Lower lobe of right lung (tissue), 2 donors: ENCODE results near the gene PRIMPOL. TPM values are rescaled to one million over a fixed set of nuclear protein-coding genes. Genes with fewer than 3 reads are reported as not detected.

ENCODE experiments used
- ATAC-seq, 2 donors: fragments of 200-7000 bp; cut with Tn5 transposase; one replicate each; pipeline ENCODE4 v1.9.1; 2020 to 2022; ENCODE audit warnings: mild to moderate bottlenecking in 2 of 2, moderate library complexity in 2 of 2
- DNase-seq: peaks from one replicate; pipeline ENCODE4 v3.0.0-alpha.2; 2020
- H3K27ac ChIP-seq: fragments of 200-600 bp; one replicate; pipeline ENCODE4 v1.8.0; 2022
- H3K27me3 ChIP-seq: fragments of 200-600 bp; one replicate; pipeline ENCODE4 v1.8.0; 2022; ENCODE audit warnings: low read depth
- H3K36me3 ChIP-seq: fragments of 200-600 bp; one replicate; pipeline ENCODE4 v1.8.0; 2022; ENCODE audit warnings: mild to moderate bottlenecking
- H3K4me1 ChIP-seq: fragments of 200-600 bp; one replicate; pipeline ENCODE4 v1.8.0; 2022
- H3K4me3 ChIP-seq: fragments of 200-600 bp; one replicate; pipeline ENCODE4 v1.8.0; 2022; ENCODE audit warnings: mild to moderate bottlenecking
- H3K9me3 ChIP-seq: fragments of 200-600 bp; one replicate; pipeline ENCODE4 v1.8.0; 2022
- CTCF ChIP-seq: fragments of 200-600 bp; IDR thresholded peaks from one replicate; pipeline ENCODE4 v1.8.0; 2022; ENCODE audit warnings: antibody characterized with exemption, mild to moderate bottlenecking
- intact Hi-C: fragments of 100-400 bp; cut with DNase I; formaldehyde crosslinking; loops from one replicate; pipeline ENCODE4 v1.11.0; 2022
- total RNA-seq: library from RNA; stranded (reverse); fragmentation: NEBNext Ultra II Directional; extraction: Animal tissue kit (Norgen Biotek cat#: 25700); gene quantifications from one replicate; pipeline ENCODE4 v1.2.1, GENCODE V29; 2021
- donor health status: DM: no; HTN: yes; CAD: no; lungs with severe emphysema.

The PRIMPOL gene
- total RNA-seq, 1 donor from 2014 or later, result 14.0 TPM

- Histone ChIP-seq H3K4me3 (no peak overlapping the region), H3K4me1 (no peaks in the 10 kb centered on the region), H3K9me3 (no peaks in the 10 kb centered on the region), H3K36me3 (peaks cover 9% of the 10 kb centered on the region), H3K27me3 (no peaks in the 10 kb centered on the region), H3K27ac (no peak overlapping the region)
- DNase-seq (peak; percentile 49), ATAC-seq (peak; percentile 69 to 73)
- intact Hi-C loops, result no loop called here
- no peak for TF ChIP-seq CTCF
Observed at GRCh38 chr4:184684491-184685189, 35.1 kb downstream of the PRIMPOL start.

GRCh38 chr4:184688005-184688404 lies 38.5 kb downstream of the PRIMPOL start:
- ATAC-seq (no peak), DNase-seq (no peak)
- Histone ChIP-seq H3K27ac (no peak overlapping the region), H3K9me3 (no peaks in the 10 kb centered on the region), H3K4me3 (no peak overlapping the region), H3K27me3 (no peaks in the 10 kb centered on the region), H3K4me1 (no peaks in the 10 kb centered on the region), H3K36me3 (no peaks in the 10 kb centered on the region)
- intact Hi-C loops, result no loop called here
- TF ChIP-seq CTCF, result no peak

GRCh38 chr4:184688447-184688846 lies 38.9 kb downstream of the PRIMPOL start:
- no peaks in the 10 kb centered on the region for H3K27me3 ChIP-seq
- ATAC-seq, result no peak
- intact Hi-C loops, result no loop called here

GRCh38 chr4:184689681-184690080 lies 40.1 kb downstream of the PRIMPOL start:
- intact Hi-C loops, result no loop called here
- Histone ChIP-seq H3K4me3 (no peak overlapping the region), H3K4me1 (no peaks in the 10 kb centered on the region), H3K27ac (no peak overlapping the region), H3K27me3 (no peaks in the 10 kb centered on the region), H3K36me3 (peaks cover 8% of the 10 kb centered on the region), H3K9me3 (no peaks in the 10 kb centered on the region)
- DNase-seq (no peak), ATAC-seq (no peak)
- no peak for TF ChIP-seq CTCF

More at GRCh38 chr4:184688447-184688846, 38.9 kb downstream of the PRIMPOL start:
- Histone ChIP-seq H3K9me3 (no peaks in the 10 kb centered on the region), H3K4me1 (no peaks in the 10 kb centered on the region), H3K27ac (no peak overlapping the region), H3K4me3 (no peak overlapping the region), H3K36me3 (no peaks in the 10 kb centered on the region)
- TF ChIP-seq CTCF, result no peak
- no peak for DNase-seq

- no peaks in the 10 kb centered on the region for H3K9me3 ChIP-seq
- H3K36me3 ChIP-seq, result peaks cover 14% of the 10 kb centered on the region
Observed at GRCh38 chr4:184693056-184693455, 43.5 kb downstream of the PRIMPOL start.

More at GRCh38 chr4:184693056-184693455, 43.5 kb downstream of the PRIMPOL start:
- Histone ChIP-seq H3K4me3 (no peak overlapping the region), H3K27me3 (no peaks in the 10 kb centered on the region), H3K4me1 (no peaks in the 10 kb centered on the region), H3K27ac (no peak overlapping the region)
- DNase-seq, result no peak
- ATAC-seq, result no peak
- intact Hi-C loops, result no loop called here
- no peak for TF ChIP-seq CTCF
